HG03565 (cell line): ENCODE data around the gene TTC21B.
"Not testable (repeated sequence)": the region's sequence is repeated elsewhere in the genome, so short reads cannot be mapped to it uniquely, and the experiment has no call there.

Experiments
- ATAC-seq: cut with Tn5 transposase; IDR thresholded peaks from one replicate; pipeline ENCODE4 v1.9.1; 2021; ENCODE audit warnings: mild to moderate bottlenecking, moderate library complexity; ENCODE audit not compliant: unreplicated experiment

TTC21B gene

GRCh38 chr2:165889158-165889557 lies 64.4 kb downstream of the TTC21B start:
- ATAC-seq = no peak

- ATAC-seq = no peak
Measured at GRCh38 chr2:165888171-165888570, 65.4 kb downstream of the TTC21B start.

- no peak for ATAC-seq
Measured at GRCh38 chr2:165886487-165887146, 67.0 kb downstream of the TTC21B start.

DNA sequence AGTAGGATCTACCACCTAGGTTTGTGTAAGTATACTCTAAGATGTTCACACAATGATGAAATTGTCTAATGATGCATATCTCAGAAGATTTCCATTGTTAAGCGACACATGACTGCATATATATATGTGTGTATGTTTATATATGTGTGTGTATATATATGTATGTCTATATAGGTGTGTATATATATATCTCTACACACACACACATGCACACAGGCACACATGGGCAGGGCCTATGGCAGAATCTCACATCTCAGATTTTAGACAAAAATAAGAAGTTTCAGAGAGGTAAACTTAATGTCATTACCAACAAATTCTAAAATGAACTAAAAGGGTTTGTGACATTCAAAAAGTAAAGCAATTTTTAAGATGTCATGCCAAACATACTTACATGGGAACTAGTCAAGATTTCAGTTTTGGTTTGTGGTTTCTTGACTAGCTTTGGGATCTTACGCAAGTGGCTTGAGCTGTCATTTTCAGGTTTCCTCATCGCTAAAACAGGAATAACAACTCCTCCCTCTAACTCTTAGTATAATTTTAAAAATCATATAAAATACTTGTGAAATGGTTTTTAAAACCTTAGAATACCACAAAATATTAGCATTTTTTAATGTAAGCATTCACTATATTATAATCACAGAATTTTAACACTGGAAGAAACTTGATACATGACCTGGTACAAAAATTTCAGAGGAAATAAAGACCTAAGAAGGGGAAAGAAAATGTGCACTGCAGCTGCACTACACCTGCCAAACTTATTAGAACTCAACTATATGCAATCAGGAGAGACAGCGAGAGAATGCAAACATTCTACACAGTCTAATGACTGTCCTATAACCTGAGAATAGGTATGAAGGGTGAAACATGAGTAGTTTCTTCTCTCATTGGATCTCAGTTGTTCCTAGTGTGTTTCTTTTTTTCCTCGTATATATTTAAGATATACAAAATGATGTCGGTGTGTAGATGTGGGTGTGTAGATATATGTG lies 75.7 kb downstream of the TTC21B start:
- ATAC-seq = peak; percentile 51

- ATAC-seq = no peak
Measured at GRCh38 chr2:165876712-165877111, 76.9 kb downstream of the TTC21B start.

DNA sequence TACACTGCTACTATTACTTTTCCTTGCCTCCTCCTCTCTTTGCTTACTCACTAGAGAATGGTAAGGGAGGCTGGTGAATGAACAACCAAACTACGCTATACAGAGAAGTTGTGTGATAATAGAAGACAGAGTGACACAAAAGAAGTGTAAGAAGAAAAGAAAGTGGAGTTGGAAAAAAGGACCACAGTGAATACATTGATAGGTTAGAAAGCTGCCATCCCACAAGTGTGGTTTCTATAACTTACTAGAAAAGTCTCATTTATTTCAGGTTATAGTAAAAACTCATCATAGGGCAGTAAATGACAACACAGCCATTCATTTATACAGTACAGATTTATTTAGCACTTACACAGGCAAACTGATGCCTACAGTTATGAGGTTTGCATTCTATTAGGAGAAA lies 77.3 kb downstream of the TTC21B start:
- ATAC-seq = no peak

GRCh38 chr2:165874445-165875039 lies 79.0 kb downstream of the TTC21B start:
- peak; percentile 93 for ATAC-seq

GRCh38 chr2:165872101-165872791 lies 81.3 kb downstream of the TTC21B start:
- ATAC-seq = no peak

DNA sequence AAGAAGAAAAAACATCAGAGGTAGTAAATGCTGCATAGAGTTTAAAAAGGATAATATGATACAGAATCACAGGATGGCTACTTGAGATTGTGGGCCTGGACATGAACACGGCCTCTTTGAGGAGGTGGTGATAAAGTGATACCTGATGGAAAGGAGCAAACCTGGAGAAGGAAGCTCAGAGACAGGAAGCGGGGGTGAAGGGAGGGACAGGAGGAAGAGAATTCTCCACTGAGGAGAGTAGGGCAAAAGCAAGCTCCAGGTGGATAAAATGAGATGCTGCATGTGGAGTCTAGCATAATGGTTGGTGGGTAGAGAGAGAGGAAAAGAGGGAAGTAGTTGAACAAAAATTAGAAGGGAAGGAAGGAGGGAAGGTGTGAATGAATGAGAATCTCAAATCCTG lies 82.6 kb downstream of the TTC21B start:
- ATAC-seq = no peak

GRCh38 chr2:165870346-165870745 lies 83.2 kb downstream of the TTC21B start:
- ATAC-seq = no peak

- ATAC-seq = no peak
Measured at GRCh38 chr2:165868211-165868610, 85.4 kb downstream of the TTC21B start.

DNA sequence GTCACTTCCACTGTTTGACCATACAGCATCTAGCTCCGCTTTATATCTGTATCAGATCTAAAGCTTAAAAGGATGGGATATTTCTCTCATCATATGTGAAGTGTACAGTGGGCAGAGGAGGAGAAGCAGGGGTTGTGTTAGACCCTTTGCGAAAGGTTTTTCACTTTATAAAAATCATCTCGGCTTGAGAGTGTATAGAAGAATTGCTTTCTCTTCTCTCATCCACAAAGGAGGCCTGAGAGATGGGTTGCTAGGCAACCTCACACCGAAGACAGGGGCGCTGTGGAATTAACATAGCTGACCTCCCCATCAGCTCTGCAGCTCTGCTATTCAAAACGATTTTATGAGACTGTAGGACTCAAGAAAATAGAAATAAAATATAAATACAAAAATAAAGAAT lies 89.3 kb downstream of the TTC21B start:
- no peak for ATAC-seq

- ATAC-seq = no peak
Measured at GRCh38 chr2:165863810-165864261, 89.7 kb downstream of the TTC21B start.

DNA sequence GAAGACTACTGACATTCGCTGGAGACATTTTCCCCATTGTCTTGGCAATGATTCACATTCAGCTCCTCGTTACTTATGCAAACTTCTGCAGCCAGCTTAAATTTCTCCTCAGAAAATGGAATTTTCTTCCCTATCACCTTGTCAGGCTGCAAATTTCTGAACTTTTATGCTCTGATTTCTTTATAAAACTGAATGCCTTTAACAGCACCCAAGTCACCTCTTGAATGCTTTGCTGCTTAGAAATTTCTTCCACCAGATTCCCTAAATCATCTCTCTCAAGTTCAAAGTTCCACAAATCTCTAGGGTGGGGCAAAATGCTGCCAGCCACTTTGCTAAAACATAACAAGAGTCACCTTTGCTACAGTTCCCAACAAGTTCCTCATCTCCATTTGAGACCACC lies 92.5 kb downstream of the TTC21B start:
- not testable (repeated sequence) for ATAC-seq

DNA sequence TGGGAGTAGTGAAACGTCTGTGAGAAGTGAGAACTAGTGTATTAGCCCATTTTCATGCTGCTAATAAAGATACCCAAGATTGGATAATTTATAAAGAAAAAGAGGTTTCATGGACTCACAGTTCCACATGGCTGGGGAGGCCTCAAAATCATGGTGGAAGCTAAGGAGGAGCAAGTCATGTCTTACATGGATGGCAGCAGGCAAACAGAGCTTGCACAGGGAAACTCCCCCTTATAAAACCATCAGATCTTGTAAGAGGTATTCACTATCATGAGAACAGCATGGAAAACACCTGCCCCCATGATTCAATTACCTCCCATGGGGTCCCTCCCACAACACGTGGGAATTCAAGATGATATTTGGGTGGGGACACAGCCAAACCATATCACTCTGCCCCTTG lies 93.9 kb downstream of the TTC21B start:
- ATAC-seq = not testable (repeated sequence)

DNA sequence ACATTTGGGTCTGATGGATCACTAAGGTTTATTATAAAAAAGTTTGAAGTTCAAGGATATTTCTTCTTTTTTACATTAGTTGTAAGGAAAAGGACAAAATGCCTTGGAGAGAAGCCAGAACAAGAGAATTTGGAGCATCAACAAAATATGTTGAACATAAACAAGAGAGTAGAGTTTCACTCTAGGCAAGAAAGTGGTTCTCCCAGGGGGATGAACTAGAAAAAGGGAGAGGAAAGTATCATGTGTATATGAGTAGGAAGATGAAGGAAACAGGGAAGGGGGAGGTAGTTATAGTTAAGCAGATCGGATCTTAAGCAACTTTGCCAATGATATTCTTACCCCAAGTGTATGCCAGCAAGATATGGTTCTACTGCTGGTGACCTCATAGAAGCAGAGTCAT lies 95.7 kb downstream of the TTC21B start:
- no peak for ATAC-seq

- no peak for ATAC-seq
Measured at GRCh38 chr2:165852394-165852793, 101.2 kb downstream of the TTC21B start.

DNA sequence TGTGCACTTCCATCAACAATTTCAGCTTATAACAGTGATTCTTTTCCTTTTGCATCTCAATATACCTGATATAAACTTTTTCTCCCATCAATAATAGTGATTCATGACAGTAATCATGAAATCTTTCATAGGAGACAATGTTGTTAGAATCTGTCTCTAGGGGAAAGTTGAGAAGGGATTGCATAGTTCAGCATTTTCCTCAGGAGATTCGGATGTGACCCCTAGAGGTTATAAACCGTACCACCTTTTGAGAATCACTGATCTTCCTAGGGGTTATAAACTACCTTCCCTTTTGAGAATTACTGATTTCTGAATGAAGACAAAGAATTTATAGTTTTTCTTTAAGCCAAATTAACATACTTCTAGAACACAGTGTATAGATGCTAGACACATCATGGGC lies 106.6 kb downstream of the TTC21B start:
- ATAC-seq = no peak

GRCh38 chr2:165846056-165846455 lies 107.5 kb downstream of the TTC21B start:
- ATAC-seq = no peak

DNA sequence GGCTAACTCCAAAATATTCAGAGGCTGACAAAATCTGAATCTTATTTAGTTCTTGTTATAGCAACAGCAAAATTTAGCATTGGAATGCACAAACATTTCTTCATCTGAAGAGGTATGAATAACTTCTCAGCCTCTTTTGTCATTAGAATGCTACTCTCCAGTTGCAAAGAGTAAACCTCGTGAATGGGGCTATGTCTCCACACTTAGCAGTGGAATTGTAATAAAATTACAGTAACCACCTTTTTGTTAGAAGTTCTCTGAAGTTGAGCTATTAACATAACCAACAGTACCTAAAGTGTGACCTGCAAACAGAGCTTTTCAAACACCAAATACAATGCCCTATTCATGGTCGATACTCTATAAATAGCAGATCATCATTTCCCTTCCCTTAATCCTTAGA lies 109.4 kb downstream of the TTC21B start:
- no peak for ATAC-seq

DNA sequence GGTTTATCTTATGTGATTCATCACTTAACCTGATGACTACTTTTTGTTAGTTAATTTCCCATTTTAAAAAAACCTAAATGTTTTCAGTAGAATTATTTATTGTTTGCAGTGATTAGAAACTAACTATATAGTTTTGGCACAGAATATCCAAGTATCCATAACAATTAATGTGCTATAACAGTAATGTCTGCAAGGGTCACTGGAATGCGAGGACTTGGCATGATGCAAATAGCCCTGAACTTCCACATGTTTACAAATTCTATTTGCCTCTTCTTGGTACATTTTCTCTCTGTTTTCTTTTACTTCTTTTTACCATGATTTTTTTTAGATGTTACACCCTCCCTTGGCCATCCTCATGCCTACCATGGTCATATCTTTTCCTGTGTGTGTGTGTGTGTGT lies 110.2 kb downstream of the TTC21B start:
- ATAC-seq = no peak
